Activated naive CD4-positive, alpha-beta T cell treated with anti-CD3 and anti-CD28 coated beads, Interleukin-2, amount 10 ng/mL, durations not matched to agents 7 days and 5 days (primary cell): Measurements from ENCODE around the gene CCNI.

Source experiments
- CTCF ChIA-PET: fragments of 350-600 bp; sonication (Branson Sonifier 250); formaldehyde crosslinking; loops from one replicate; lab custom pipeline; 2021; ENCODE audit warnings: antibody characterized with exemption; lab: Charles Lee
- DNase-seq: peaks from one replicate; pipeline ENCODE4 v3.0.0-alpha.2; 2020
- H3K27ac Mint-ChIP-seq: one replicate; pipeline ENCODE4 v1.8.0; 2021; ENCODE audit warnings: mild to moderate bottlenecking, moderate library complexity, mixed read lengths
- H3K27me3 Mint-ChIP-seq: one replicate; pipeline ENCODE4 v1.8.0; 2021; ENCODE audit warnings: mild to moderate bottlenecking, mixed read lengths
- H3K36me3 Mint-ChIP-seq: one replicate; pipeline ENCODE4 v1.8.0; 2021; ENCODE audit warnings: mixed read lengths
- H3K4me1 Mint-ChIP-seq: one replicate; pipeline ENCODE4 v1.8.0; 2021; ENCODE audit warnings: mixed read lengths
- H3K4me3 Mint-ChIP-seq: one replicate; pipeline ENCODE4 v1.8.0; 2021; ENCODE audit warnings: mild to moderate bottlenecking, moderate library complexity, mixed read lengths
- H3K9me3 Mint-ChIP-seq: one replicate; pipeline ENCODE4 v1.8.0; 2021; ENCODE audit warnings: mixed read lengths

The CCNI gene

DNA sequence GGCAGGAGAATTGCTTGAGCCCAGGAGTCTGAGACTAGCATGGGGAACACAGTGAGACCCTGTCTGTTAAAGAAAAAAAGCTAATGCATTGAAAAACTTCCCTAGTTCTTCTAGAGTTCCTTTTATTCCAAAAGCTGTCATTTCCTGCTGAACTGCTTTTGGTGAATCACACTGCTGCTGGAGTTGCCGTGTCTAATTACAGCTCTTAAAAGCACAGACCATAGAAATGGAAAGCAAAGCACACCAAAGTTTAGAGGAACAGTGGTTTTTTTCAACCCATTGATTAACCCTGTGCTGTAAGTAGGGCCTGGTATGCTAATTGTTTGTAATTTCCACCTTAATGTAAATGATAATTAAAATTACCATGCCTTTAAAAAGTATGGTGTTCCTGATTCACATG lies 73.9 kb downstream of the CCNI start:
- DNase-seq = no peak
- H3K4me3 Mint-ChIP-seq = no peak overlapping the region
- peaks cover 8% of the 10 kb centered on the region for H3K4me1 Mint-ChIP-seq
- H3K9me3 Mint-ChIP-seq = no peaks in the 10 kb centered on the region
- peaks cover 23% of the 10 kb centered on the region for H3K36me3 Mint-ChIP-seq
- CTCF ChIA-PET = no interaction called here
- H3K27ac Mint-ChIP-seq = no peak overlapping the region
- H3K27me3 Mint-ChIP-seq = no peaks in the 10 kb centered on the region

DNA sequence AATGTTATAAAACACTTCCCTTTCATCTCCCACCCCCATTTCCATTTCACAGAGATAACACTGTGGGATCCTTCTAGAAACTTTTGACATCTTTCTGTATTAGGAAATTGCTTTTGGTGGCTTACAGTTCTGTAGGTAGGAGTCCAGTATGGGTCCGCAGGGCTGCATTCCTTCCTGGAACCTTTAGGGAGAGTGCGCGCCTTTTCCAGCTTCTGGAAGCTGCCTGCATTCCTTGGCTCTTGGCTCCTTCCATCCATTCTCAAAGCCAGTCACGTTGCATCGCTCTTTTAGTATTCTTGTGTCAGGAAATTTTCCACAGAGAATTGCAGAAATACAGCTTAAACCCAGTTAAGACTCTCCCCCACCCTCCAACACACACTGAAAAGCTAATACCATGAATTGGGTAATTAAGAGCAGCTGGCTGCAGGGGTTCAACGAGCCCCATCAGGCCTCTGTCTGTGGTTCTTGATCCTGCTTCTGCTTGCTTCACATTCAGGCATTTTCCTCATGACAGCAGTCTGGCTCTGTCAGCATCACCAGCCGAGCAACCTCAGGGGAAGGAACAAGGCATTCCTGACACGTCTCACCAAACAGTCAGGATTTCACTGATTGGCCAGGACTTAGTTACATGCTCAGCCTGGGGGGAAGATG lies 77.4 kb downstream of the CCNI start:
- peaks cover 4% of the 10 kb centered on the region for H3K27me3 Mint-ChIP-seq
- DNase-seq = no peak
- peaks cover 33% of the 10 kb centered on the region for H3K4me1 Mint-ChIP-seq
- H3K9me3 Mint-ChIP-seq = no peaks in the 10 kb centered on the region
- peaks cover 30% of the 10 kb centered on the region for H3K36me3 Mint-ChIP-seq
- CTCF ChIA-PET = no interaction called here
- no peak overlapping the region for H3K27ac Mint-ChIP-seq
- no peak overlapping the region for H3K4me3 Mint-ChIP-seq

DNA sequence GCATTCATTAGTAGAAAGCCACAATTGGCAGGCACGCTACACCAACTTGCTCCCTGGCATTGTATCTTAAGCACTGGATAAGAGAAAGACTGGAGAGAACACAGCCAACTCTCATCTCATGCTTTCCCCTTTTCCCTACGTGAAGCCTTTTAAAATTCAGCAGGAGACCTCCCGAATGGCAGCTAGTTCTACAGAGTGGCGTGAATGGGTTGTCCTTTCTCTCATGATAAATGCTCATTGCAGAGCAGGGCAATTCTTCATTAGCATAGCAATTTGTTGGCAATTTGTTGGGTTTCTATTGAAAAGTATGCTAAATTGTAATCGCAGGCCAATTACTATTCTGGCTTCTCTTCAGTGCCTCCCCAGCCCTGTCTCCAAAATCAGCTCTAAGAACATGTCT lies 78.3 kb downstream of the CCNI start:
- no peak overlapping the region for H3K27ac Mint-ChIP-seq
- H3K27me3 Mint-ChIP-seq = peaks cover 4% of the 10 kb centered on the region
- CTCF ChIA-PET = no interaction called here
- H3K4me3 Mint-ChIP-seq = no peak overlapping the region
- no peaks in the 10 kb centered on the region for H3K9me3 Mint-ChIP-seq
- DNase-seq = no peak
- peaks cover 38% of the 10 kb centered on the region for H3K4me1 Mint-ChIP-seq
- peaks cover 37% of the 10 kb centered on the region for H3K36me3 Mint-ChIP-seq
